Mucosa of descending colon (tissue), 3 donors: ENCODE results near the gene CDH7. TPM values are rescaled to one million over a fixed set of nuclear protein-coding genes. Genes with fewer than 3 reads are reported as not detected.
A peak's percentile ranks its signal among the peaks of the same experiment; 100 is the strongest.

Experiments used
- ATAC-seq: fragments of 200-7000 bp; cut with Tn5 transposase; one replicate; pipeline ENCODE4 v1.9.1; 2020; ENCODE audit warnings: mild to moderate bottlenecking, moderate library complexity
- DNase-seq, 3 donors: peaks; one replicate each; pipeline ENCODE4 v3.0.0-alpha.2; 2020
- H3K36me3 ChIP-seq: fragments of 200-600 bp; one replicate; pipeline ENCODE4 v1.8.0; 2021; ENCODE audit warnings: low read depth, mild to moderate bottlenecking
- H3K4me1 ChIP-seq: fragments of 200-600 bp; one replicate; pipeline ENCODE4 v1.8.0; 2021; ENCODE audit warnings: low read depth, mild to moderate bottlenecking
- H3K4me3 ChIP-seq: fragments of 200-600 bp; one replicate; pipeline ENCODE4 v1.8.0; 2021; ENCODE audit warnings: mild to moderate bottlenecking
- H3K9me3 ChIP-seq: fragments of 200-600 bp; one replicate; pipeline ENCODE4 v1.8.0; 2021; ENCODE audit warnings: mild to moderate bottlenecking
- intact Hi-C, 2 donors: fragments of 100-400 bp; cut with DNase I in 1 of 2; cut with micrococcal nuclease in 1 of 2; formaldehyde crosslinking; loops; one replicate each; pipeline versions ENCODE4 v1.11.0 to v1.11.1; 2022; cut with DNase I, micrococcal nuclease
- long read RNA-seq, 2 donors: library from polyadenylated mRNA; unstranded; transcript quantifications; one replicate each; pipeline ENCODE4 v2.0.0, GENCODE V29; 2019 to 2021
- total RNA-seq, 3 donors: library from RNA; stranded (reverse); fragmentation: NEBNext Ultra II Directional in 2 of 3; extraction: Animal tissue kit (Norgen Biotek cat#: 25700) in 2 of 3; gene quantifications; one replicate each; pipeline versions ENCODE4 v1.2.1 to v1.2.4, GENCODE V29; 2021 to 2023
- TF ChIP-seq, protein P1 (sequence below): fragments of 200-600 bp; IDR thresholded peaks from one replicate; pipeline ENCODE4 v1.8.0; 2022; ENCODE audit warnings: antibody characterized with exemption, mild to moderate bottlenecking
- donor health status: DM: no; HTN: no; CAD: no; lungs with moderate emphysema.
- donor health status: DM: no; HTN: no; CAD: no.
- donor health status: DM: no; HTN: yes; CAD: no.

The CDH7 gene, protein sequence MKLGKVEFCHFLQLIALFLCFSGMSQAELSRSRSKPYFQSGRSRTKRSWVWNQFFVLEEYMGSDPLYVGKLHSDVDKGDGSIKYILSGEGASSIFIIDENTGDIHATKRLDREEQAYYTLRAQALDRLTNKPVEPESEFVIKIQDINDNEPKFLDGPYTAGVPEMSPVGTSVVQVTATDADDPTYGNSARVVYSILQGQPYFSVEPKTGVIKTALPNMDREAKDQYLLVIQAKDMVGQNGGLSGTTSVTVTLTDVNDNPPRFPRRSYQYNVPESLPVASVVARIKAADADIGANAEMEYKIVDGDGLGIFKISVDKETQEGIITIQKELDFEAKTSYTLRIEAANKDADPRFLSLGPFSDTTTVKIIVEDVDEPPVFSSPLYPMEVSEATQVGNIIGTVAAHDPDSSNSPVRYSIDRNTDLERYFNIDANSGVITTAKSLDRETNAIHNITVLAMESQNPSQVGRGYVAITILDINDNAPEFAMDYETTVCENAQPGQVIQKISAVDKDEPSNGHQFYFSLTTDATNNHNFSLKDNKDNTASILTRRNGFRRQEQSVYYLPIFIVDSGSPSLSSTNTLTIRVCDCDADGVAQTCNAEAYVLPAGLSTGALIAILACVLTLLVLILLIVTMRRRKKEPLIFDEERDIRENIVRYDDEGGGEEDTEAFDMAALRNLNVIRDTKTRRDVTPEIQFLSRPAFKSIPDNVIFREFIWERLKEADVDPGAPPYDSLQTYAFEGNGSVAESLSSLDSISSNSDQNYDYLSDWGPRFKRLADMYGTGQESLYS
- not detected for total RNA-seq
- long read RNA-seq, donor 1: 0 reads
- long read RNA-seq, donor 2: 0 reads

DNA sequence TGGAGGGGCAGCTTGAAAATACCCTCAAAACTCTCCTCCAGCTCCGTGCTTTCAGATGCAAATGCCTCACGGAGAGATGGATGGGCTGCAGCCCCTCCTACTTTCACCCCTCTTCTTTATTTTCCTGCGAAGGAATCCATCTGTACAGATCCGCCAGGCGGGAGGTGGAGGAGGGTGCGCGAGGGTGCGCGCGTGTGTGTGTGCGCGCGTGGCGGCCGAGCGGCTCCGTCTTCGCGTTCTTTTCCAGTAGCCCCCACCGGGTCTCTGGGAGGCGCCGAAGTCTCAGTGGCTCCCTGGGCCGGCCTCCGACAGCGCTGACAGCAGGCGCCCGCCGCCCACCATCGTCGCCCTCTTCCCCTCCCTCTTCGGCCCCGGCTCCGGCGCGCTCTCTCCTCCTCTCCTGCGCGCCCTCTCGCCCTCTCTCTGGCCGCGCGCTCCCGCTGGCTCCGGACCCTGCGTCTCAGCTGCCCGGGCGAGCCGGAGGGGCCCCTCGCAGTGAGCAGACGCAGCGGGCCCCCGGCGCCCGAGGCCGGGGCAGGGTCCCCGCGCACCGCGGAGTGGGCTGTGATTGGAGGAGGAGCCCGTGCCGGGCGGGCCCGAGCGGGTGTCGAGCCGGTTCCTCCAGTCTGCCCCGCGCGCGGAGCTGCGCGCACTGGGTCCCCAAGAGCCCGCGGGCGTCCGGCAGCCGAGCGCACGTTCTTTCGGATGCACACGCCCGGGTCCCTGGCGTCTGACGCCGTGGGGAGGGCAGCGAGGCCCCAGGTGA, at the start of gene CDH7:
TSS of gene CDH7 (plus strand) at position 624 of the 766 bp plus-strand sequence. CDS start 11,831 bp downstream, outside the sequence.
- peak; percentile 51 for ATAC-seq
- TF ChIP-seq, protein P1, sequence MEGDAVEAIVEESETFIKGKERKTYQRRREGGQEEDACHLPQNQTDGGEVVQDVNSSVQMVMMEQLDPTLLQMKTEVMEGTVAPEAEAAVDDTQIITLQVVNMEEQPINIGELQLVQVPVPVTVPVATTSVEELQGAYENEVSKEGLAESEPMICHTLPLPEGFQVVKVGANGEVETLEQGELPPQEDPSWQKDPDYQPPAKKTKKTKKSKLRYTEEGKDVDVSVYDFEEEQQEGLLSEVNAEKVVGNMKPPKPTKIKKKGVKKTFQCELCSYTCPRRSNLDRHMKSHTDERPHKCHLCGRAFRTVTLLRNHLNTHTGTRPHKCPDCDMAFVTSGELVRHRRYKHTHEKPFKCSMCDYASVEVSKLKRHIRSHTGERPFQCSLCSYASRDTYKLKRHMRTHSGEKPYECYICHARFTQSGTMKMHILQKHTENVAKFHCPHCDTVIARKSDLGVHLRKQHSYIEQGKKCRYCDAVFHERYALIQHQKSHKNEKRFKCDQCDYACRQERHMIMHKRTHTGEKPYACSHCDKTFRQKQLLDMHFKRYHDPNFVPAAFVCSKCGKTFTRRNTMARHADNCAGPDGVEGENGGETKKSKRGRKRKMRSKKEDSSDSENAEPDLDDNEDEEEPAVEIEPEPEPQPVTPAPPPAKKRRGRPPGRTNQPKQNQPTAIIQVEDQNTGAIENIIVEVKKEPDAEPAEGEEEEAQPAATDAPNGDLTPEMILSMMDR: no peak
- Histone ChIP-seq H3K4me1 (peaks cover 3% of the 10 kb centered on the region), H3K36me3 (no peaks in the 10 kb centered on the region), H3K9me3 (no peaks in the 10 kb centered on the region), H3K4me3 (no peak within 1 kb of the TSS)
- intact Hi-C loops: no loop called here
- no peak for DNase-seq

DNA sequence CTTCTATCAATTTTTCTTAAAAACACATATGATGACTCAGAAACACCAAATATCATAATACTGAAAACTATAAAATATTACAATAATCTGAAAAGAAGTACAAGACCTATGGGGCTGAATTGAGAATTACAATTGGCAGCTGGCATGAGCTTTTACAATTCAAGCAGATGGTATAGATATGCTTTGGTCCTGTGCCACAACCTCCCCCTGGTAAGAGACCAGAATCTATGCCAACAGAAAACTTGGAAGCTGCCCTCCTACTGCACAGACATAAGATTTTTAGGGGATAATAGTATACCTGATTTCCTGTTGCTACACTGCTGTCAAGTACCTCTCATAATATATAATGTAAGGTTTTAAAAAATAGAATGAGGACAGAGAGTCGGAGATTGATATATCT, 46.8 kb upstream of the CDH7 start:
- Histone ChIP-seq H3K9me3 (no peaks in the 10 kb centered on the region), H3K4me3 (no peak overlapping the region), H3K36me3 (no peaks in the 10 kb centered on the region), H3K4me1 (no peaks in the 10 kb centered on the region)
- TF ChIP-seq, protein P1: no peak
- DNase-seq (no peak), ATAC-seq (no peak)
- intact Hi-C loops: no loop called here

DNA sequence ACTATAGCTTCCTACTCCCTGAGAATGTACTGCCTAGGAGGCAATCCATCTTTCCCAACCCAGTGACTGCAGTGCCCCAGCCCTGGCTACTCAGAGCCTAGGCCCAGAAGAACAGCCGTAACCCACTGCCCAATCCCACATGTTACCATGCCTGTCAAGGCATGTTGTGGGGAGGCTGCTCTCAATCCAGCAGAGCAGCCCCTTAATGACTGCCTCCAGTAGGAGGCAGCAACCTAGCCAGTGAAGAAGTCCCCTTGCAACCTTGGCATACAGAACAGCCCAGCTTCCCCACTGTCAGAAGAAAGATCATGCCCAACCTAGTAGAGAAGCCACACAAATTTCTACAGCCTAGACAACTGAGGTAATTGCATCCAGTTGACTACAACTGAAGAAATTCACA, 44.2 kb upstream of the CDH7 start:
- ATAC-seq: no peak
- no peak overlapping the region for H3K4me3 ChIP-seq
- TF ChIP-seq, protein P1: no peak

DNA sequence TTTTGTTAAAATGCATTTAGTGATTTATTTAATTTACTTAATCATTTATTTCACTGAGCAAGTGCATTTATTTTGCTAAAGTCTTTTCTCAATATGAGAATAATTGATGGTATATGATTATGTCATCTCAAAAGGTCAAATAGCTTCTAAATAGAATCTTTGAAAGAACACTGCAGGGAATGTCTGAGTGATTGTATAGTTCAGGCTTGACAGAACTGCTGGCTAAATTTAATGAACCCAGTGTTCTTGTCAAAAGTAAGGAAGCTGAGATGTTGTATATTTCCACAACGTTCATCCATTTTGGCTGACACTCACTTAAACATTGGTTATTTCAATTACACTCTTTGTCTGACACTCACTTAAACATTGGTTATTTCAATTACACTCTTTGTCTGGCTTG, 39.3 kb upstream of the CDH7 start:
- ATAC-seq (no peak), DNase-seq (no peak)
- intact Hi-C loops: no loop called here
- no peaks in the 10 kb centered on the region for H3K36me3 ChIP-seq
- TF ChIP-seq, protein P1: no peak
- no peaks in the 10 kb centered on the region for H3K4me1 ChIP-seq
- H3K4me3 ChIP-seq: no peak overlapping the region
- H3K9me3 ChIP-seq: no peaks in the 10 kb centered on the region

More for the DNA sequence above, 44.2 kb upstream of the CDH7 start:
- intact Hi-C loops: no loop called here
- no peaks in the 10 kb centered on the region for H3K9me3 ChIP-seq
- no peaks in the 10 kb centered on the region for H3K36me3 ChIP-seq
- DNase-seq: no peak
- H3K4me1 ChIP-seq: no peaks in the 10 kb centered on the region

DNA sequence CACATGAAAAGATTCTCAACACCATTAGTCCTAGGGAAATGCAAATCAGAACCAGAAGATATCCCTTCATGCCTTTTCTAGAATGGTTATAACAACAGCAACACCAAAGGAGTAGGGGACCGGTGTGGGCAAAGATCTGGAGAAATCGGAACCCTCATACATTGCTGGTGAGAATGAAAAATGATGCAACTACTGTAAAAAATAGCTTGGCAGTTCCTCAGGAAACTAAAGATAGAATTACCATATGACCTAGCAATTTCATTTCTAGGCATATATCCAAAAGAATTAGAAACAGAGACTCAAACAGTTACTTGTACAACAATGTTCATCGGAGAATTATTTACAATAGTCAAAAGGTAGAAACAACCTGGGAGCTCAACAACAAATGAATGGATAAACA, 29.2 kb upstream of the CDH7 start:
- intact Hi-C loops: loop anchor here in 1 of 2 donors (10.0 kb wide), 1 partner anchor 323 kb away; no protein-coding TSS in a partner anchor

More for the DNA sequence above, 29.2 kb upstream of the CDH7 start:
- ATAC-seq (no peak), DNase-seq (no peak)
- H3K36me3 ChIP-seq: no peaks in the 10 kb centered on the region
- no peaks in the 10 kb centered on the region for H3K9me3 ChIP-seq
- TF ChIP-seq, protein P1: no peak
- no peaks in the 10 kb centered on the region for H3K4me1 ChIP-seq
- no peak overlapping the region for H3K4me3 ChIP-seq
